Sigmoid colon (tissue), 3 donors: ENCODE results near the gene GOLGA8R.
"Not testable (repeated sequence)": the region's sequence is repeated elsewhere in the genome, so short reads cannot be mapped to it uniquely, and the experiment has no call there.

Source experiments
- POLR2A ChIP-seq, 2 donors: fragments of 450-650 bp; IDR thresholded peaks; one replicate each; pipeline ENCODE4 v1.6.1; 2016; ENCODE audit warnings: antibody characterized with exemption in 2 of 2, mild to moderate bottlenecking in 2 of 2, moderate library complexity in 2 of 2
- TF ChIP-seq, protein P1 (sequence below), 4 experiments: fragments of 450-650 bp in 3 of 4; fragments of 200-600 bp in 1 of 4; IDR thresholded peaks; one replicate each; pipeline ENCODE4 v1.5.1; 2016 to 2019; ENCODE audit warnings: antibody characterized with exemption in 4 of 4, mild to moderate bottlenecking in 3 of 4, moderate library complexity in 2 of 4

DNA sequence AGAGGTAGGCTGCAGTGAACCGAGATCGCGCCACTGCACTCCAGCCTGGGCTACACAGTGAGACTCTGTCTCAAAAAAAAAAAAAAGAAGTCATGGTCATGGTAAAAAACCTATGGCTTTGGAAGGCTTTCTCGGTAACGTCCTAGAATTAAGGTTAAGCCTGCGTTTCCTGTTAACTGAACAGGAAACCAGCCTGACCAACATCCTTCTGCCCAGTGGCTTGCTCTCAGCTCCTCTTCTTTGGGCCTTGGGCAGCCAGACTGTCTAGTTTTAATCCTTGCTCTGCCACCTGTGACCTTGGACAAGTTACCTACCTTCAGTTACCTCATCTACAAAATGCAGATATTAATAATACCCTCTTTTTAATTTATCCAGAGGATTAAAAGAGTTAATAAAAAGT lies 6.7 kb upstream of the GOLGA8R start:
- TF ChIP-seq, protein P1, sequence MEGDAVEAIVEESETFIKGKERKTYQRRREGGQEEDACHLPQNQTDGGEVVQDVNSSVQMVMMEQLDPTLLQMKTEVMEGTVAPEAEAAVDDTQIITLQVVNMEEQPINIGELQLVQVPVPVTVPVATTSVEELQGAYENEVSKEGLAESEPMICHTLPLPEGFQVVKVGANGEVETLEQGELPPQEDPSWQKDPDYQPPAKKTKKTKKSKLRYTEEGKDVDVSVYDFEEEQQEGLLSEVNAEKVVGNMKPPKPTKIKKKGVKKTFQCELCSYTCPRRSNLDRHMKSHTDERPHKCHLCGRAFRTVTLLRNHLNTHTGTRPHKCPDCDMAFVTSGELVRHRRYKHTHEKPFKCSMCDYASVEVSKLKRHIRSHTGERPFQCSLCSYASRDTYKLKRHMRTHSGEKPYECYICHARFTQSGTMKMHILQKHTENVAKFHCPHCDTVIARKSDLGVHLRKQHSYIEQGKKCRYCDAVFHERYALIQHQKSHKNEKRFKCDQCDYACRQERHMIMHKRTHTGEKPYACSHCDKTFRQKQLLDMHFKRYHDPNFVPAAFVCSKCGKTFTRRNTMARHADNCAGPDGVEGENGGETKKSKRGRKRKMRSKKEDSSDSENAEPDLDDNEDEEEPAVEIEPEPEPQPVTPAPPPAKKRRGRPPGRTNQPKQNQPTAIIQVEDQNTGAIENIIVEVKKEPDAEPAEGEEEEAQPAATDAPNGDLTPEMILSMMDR (IDR thresholded peaks at IDR 0.05) = not testable (repeated sequence)
- TF ChIP-seq POLR2A (IDR thresholded peaks at IDR 0.05) = not testable (repeated sequence)
